Measurements from ENCODE around the gene POU2AF1. TPM values are rescaled to one million over a fixed set of nuclear protein-coding genes. Genes with fewer than 3 reads are reported as not detected.

Gene POU2AF1
- total and polyA plus RNA-seq, 2 experiments from 2014 or later, result not detected

DNA sequence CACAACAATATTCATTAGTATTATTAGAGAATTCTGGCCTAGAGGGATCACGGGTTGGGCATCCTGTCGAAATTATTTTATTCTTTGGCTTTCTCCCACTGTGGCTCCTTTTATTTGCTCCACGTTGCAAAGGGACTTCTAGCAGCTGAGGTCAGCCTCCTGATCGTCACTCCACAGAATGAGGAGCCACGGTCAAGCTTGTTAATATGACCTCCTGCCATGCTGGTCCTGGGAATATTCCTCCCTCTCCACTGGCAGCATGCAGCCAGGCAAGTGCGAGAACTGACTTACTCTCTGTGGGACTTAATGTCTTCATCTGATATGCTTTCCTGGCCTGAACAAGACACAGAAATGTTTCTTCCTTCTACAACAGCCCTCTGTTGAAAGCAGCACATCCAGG, 59.8 kb downstream of the POU2AF1 start:
- Mint-ChIP-seq H3K27me3 (ENCODE audit: insufficient read depth, low read depth, poor library complexity) (no peaks in the 10 kb centered on the region), H3K4me3 (no peak overlapping the region), H3K9me3 (no peaks in the 10 kb centered on the region), H3K4me1 (peaks cover 8% of the 10 kb centered on the region; the same call in 2 of the 3 replicates), H3K36me3 (ENCODE audit: low read depth) (no peaks in the 10 kb centered on the region), H3K27ac (no peak overlapping the region)
- no peak overlapping the region for H2AFZ ChIP-seq
- H3F3A ChIP-seq (replicated peaks; ENCODE audit: low read depth), result no peaks in the 10 kb centered on the region
- H3K4me2 ChIP-seq, result no peak overlapping the region
- no peaks in the 10 kb centered on the region for H3K79me2 ChIP-seq (replicated peaks; ENCODE audit: insufficient read depth)
- H3K27ac ChIP-seq (ENCODE audit: low read depth), result no peak overlapping the region
- H3K27me3 ChIP-seq (ENCODE audit: insufficient read depth), result no peaks in the 10 kb centered on the region
- no peak overlapping the region for H3K4me3 ChIP-seq
- H3K4me1 ChIP-seq (ENCODE audit: insufficient read depth), result no peaks in the 10 kb centered on the region; the same call in none of the 2 replicates
- peaks cover 8% of the 10 kb centered on the region for H3K9me2 ChIP-seq (ENCODE audit: insufficient read depth)
- H3K36me3 ChIP-seq (ENCODE audit: insufficient read depth), result no peaks in the 10 kb centered on the region
- TF ChIP-seq ZNF114 (CRISPR knock-in tag; IDR thresholded peaks at IDR 0.05), result no peak
- TF ChIP-seq, protein P1, sequence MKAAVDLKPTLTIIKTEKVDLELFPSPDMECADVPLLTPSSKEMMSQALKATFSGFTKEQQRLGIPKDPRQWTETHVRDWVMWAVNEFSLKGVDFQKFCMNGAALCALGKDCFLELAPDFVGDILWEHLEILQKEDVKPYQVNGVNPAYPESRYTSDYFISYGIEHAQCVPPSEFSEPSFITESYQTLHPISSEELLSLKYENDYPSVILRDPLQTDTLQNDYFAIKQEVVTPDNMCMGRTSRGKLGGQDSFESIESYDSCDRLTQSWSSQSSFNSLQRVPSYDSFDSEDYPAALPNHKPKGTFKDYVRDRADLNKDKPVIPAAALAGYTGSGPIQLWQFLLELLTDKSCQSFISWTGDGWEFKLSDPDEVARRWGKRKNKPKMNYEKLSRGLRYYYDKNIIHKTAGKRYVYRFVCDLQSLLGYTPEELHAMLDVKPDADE (IDR thresholded peaks at IDR 0.05), result no peak
- TF ChIP-seq ZNF331 (CRISPR knock-in tag; IDR thresholded peaks at IDR 0.05; ENCODE audit: low read depth), result no peak
- TF ChIP-seq, protein P2, sequence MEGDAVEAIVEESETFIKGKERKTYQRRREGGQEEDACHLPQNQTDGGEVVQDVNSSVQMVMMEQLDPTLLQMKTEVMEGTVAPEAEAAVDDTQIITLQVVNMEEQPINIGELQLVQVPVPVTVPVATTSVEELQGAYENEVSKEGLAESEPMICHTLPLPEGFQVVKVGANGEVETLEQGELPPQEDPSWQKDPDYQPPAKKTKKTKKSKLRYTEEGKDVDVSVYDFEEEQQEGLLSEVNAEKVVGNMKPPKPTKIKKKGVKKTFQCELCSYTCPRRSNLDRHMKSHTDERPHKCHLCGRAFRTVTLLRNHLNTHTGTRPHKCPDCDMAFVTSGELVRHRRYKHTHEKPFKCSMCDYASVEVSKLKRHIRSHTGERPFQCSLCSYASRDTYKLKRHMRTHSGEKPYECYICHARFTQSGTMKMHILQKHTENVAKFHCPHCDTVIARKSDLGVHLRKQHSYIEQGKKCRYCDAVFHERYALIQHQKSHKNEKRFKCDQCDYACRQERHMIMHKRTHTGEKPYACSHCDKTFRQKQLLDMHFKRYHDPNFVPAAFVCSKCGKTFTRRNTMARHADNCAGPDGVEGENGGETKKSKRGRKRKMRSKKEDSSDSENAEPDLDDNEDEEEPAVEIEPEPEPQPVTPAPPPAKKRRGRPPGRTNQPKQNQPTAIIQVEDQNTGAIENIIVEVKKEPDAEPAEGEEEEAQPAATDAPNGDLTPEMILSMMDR (conservative IDR thresholded peaks at IDR 0.05; ENCODE audit: low read depth in 2 of 2), result no peak
- TF ChIP-seq NANOG (IDR thresholded peaks at IDR 0.05; ENCODE audit: borderline replicate concordance), result no peak
- TF ChIP-seq JUNB (IDR thresholded peaks at IDR 0.05; ENCODE audit: unreplicated experiment), result no peak
- TF ChIP-seq EZH2 (IDR thresholded peaks at IDR 0.05; ENCODE audit: low read depth, unreplicated experiment), result no peak
- TF ChIP-seq EZH2phosphoT487 (IDR thresholded peaks at IDR 0.05; ENCODE audit: unreplicated experiment), result no peak
- TF ChIP-seq CREB1 (CRISPR knock-in tag; IDR thresholded peaks at IDR 0.05; ENCODE audit: low read depth), result no peak
- no peak for TF ChIP-seq REST (IDR thresholded peaks at IDR 0.05; ENCODE audit: unreplicated experiment)
- no peak for TF ChIP-seq ZNF462 (CRISPR knock-in tag; IDR thresholded peaks at IDR 0.05)
- H4K20me1 ChIP-seq (replicated peaks; ENCODE audit: insufficient read depth), result no peaks in the 10 kb centered on the region
- ATAC-seq (no peak), DNase-seq (ENCODE audit: low spot score) (no peak)

Measured in GM23338 (cell line).